Stimulated activated CD8-positive, alpha-beta memory T cell treated with anti-CD3 and anti-CD28 coated beads, Interleukin-4, amount 100 ng/mL, for 1 hour (primary cell): ENCODE measurements around the gene EDIL3.

Experiments
- DNase-seq, 2 donors: peaks; one replicate each; pipeline ENCODE4 v3.0.0-alpha.2; 2020; ENCODE audit warnings: low read depth in 2 of 2, low spot score in 1 of 2

Gene EDIL3, protein sequence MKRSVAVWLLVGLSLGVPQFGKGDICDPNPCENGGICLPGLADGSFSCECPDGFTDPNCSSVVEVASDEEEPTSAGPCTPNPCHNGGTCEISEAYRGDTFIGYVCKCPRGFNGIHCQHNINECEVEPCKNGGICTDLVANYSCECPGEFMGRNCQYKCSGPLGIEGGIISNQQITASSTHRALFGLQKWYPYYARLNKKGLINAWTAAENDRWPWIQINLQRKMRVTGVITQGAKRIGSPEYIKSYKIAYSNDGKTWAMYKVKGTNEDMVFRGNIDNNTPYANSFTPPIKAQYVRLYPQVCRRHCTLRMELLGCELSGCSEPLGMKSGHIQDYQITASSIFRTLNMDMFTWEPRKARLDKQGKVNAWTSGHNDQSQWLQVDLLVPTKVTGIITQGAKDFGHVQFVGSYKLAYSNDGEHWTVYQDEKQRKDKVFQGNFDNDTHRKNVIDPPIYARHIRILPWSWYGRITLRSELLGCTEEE

GRCh38 chr5:84384604-84385575, at the start of gene EDIL3:
Gene EDIL3 (minus strand): TSS chr5:84384880. CDS start chr5:84384374, 506 bp downstream.
- DNase-seq = no peak

- DNase-seq = no peak
Measured at GRCh38 chr5:84433461-84433860, 48.8 kb upstream of the EDIL3 start.

- no peak for DNase-seq
Measured at GRCh38 chr5:84430863-84431663, 46.4 kb upstream of the EDIL3 start.

DNA sequence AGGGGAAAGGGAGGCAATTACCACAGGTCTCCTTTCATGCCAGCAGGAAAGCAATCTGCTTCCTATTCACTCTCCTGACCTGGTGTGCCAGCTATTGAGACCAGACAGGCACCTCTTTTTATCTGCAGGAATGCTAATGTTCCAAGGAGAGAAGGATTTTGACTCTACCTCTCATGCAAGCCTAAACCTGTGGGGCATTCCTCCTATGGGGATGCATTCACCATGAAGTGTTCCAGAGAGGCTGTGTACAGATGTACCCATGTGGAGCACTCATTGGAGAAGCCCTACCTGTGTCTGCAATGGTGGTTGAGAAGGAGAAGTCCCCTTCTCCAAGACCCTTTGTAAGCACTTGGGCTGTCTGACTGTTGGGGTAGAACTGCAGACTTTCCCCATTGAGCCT, 45.4 kb upstream of the EDIL3 start:
- DNase-seq = no peak

DNA sequence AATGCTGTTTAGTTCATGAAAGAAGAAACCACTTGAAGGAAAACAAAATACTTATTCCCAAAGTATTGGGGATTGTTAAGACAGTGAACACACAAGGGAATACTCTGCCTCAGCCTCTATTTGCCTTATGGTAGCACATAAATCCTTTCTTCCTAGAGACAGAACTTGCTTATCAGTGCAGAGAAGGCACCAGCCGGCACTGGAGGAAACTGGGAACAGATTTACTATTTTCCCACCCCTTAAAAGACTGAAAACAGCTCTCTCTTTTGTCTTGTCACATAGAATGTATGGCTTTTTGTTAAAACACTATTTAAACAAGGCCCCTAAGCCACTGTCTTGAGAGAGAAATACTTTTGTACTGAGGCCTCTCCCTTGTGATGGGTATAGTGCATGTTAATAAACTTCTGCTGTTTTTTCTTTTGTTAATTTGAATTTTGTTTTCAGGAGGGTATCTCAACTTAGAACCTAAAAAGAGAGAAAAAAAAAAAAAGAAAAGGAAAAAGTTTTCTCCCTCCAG, 40.7 kb upstream of the EDIL3 start:
- DNase-seq = no peak

DNA sequence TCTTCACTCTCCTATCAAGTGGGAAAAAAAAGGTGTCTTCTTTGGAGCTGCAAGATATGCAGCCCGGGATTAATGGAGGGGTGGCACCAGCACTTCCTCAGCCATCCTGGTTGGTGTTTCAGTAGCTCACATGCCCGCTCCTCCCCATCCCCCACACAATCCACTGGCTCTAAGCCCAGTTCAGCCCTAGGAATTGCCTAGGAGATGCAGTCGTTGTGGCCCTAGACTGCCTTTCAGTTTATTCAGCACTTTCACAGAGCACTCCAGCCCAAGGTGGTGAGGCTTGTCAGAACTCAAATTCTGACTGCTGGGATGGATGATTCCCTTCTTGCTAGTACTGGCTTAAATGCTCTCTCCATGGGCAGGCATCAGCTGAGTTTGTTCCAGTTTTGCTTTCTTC, 35.1 kb upstream of the EDIL3 start:
- no peak for DNase-seq

GRCh38 chr5:84411832-84412605, 27.3 kb upstream of the EDIL3 start:
- DNase-seq = no peak

DNA sequence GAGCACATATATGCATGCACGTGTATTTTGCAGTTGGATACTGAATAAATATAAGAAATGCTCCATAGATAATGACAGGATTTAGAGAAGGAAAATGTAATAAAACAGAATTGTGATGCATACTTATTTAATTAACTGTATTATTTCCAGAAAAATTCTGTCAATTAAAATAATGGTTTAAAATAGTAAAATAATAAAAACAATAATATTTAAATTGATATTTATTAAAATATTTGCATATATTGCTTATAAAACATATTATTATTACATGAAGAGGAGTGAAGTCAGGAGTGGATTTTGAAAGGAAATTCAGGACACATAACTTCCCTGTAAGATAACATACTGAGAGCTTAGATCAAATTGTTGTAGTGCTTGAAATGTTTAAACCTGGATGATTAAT, 21.4 kb upstream of the EDIL3 start:
- no peak for DNase-seq

DNA sequence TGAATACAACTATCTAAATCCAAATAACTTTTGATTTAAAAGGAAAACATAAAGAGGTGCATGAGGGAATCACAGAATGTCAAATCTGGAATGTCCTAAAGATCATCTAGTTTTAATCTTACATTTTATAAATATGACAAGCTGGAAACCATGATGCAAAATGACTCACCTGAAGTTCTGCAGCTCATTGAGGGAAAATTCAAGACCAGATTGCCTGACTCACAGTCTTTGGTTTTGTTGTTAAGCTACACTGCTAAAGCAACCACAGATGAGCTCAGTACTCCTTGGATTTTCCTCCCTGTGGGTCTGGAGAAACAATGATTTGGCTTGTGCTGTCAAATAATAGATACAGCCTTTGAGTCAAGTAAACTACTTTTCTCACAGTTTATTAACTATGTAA, 19.1 kb upstream of the EDIL3 start:
- DNase-seq = no peak

DNA sequence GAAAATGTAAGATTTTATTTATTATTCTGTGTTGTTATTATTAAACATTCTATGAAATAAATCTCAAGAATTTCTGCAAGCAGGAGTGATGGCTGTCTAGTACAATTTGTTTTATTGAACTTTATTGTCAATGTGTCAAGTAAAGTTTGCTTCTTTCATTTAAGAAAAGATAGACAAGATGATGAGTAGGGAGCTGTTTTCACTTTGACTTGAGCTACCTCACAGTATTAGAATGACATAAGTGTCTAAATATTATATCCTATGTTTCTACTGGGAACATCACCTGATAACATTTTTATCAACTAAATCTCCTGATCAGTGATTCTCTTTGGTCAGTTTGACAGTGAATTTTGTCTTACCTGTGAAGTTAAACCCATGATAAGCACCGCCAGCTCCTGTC, 12.7 kb upstream of the EDIL3 start:
- DNase-seq = no peak

GRCh38 chr5:84393969-84394368, 9.3 kb upstream of the EDIL3 start:
- DNase-seq = no peak

GRCh38 chr5:84392836-84393235, 8.2 kb upstream of the EDIL3 start:
- DNase-seq = no peak

GRCh38 chr5:84385705-84386104, 1.0 kb upstream of the EDIL3 start:
- no peak for DNase-seq

DNA sequence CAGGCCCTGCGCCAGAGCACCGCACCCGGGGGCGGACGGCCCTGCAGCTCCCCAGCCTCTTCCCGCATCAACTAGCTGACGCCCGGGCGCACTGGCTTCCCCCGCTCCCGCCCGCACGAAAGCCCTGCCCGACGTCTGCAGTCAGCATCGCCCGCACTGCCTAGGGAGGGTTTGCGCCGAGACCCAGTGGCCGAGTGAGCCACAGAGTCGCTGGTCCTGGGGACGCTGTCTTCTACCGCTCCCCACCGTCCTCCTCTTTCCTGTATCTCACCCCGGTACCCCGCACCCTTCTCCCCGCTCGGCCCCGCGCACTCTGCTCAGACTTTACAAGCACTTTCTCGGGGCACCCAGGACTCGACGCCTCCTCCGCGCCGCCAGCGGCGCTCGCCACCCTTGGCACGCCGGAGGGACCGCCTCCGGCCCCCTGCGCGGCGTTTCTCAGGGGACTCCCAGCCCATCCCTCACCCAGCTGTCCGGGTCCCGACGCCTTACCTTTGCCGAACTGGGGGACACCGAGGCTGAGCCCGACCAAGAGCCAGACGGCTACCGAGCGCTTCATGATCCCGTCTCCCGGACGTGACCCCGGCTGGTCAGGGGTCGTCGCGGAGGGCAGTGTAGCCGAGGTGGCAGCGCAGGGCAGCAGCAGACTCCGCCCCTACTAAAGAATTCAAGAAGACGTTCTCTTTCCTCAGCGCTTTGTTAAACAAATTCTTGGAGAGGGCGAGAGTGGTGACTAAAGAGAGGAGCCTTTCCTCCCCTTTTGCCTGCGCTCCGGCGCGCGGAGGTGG, 670 bp downstream of the EDIL3 start:
- DNase-seq = no peak

DNA sequence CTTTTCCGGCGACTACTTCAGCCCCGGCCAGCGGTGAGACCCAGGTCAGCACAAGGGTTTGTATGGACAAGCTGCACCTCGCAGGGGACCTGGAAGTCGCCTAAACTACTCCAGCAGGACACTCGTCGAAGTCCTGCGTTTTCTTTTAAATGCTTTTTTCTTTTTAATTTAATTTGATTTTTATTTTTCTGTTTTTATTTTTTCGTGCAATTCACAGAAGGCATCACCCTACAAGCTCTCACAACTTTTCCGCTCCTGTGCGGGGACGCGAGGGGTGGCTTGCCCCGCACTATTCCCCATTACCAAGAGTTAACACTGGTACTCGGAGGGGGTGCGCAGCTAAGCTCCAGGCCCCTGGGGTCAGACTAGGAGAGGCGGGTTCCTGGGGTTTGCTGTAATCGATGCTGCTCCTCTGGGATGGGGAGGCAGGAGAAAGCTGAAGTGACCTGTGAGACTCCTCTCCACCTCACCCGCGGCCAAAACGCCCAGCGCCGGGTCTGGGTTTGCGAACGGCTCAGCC, 1.3 kb downstream of the EDIL3 start:
- no peak for DNase-seq

DNA sequence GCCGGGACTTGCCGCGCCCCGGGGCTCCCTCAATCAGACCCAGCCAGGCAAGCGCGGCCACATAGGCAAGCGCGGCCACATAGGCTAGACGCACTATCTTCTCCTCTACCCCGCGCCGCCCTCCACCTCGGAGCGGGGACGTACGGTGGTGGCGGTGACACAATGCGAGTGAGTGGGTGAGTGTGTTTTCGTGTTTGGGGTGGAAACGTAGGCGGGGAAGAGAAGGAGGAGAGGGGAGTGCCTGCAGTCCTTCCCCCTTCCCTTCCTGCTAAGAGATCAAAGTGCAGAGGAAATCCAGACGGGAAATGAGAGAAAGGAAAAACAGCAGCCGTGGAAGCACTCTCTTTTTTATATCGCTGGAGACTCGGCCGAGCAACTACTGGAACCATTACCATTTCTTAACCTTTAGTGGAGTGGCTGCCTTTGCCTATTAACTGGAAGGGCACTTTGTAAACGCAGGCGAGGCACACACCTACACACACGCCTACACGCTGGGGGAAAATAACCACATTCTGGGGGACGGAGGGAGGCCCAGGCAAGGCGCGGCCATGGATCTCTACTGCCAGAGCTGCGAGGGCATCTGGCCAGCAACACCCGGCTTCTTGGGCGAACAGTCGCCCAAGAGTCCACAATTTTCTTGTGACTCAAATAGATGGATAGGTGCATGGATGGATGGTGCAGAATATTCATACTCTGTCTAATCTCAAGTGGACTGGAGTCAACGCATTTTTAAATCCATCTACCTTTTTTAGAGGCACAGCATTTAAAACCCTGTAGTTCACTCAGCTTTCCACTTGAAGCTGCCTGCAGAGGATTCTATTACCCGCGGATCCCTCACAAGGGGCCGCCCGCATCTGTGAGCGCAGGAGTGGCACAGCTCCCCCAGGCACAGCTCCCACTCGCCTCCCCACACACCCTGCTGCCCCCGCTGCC, 2.1 kb downstream of the EDIL3 start:
- DNase-seq = no peak

GRCh38 chr5:84381502-84382362, 2.9 kb downstream of the EDIL3 start:
- DNase-seq = no peak
